Activated T-cell treated with anti-CD3 and anti-CD28 coated beads, Interleukin-2, amount 50 U/mL, for 48 hours (primary cell): ENCODE measurements around the gene GAK.

ENCODE experiments used
- DNase-seq, 2 experiments: peaks; one replicate each; pipeline ENCODE4 v3.0.0-alpha.2; 2020

The GAK gene

GRCh38 chr4:827209-828081, 104.7 kb downstream of the GAK start:
- DNase-seq: no peak

GRCh38 chr4:826508-827208, 105.5 kb downstream of the GAK start:
- no peak for DNase-seq

- DNase-seq: no peak
These were observed 106.2 kb downstream of the GAK start, which contains the start of gene CPLX1 for GRCh38 chr4:825971-826330. TSS of gene CPLX1 (minus strand) at chr4:826129. CDS start at chr4:824522, 1,607 bp downstream.

GRCh38 chr4:825063-825970, 106.8 kb downstream of the GAK start:
- DNase-seq: no peak

- DNase-seq: no peak
These were observed 107.6 kb downstream of the GAK start for GRCh38 chr4:824461-825062.

- DNase-seq: no peak
These were observed 108.2 kb downstream of the GAK start for GRCh38 chr4:823761-824460.

GRCh38 chr4:823176-823760, 108.8 kb downstream of the GAK start:
- DNase-seq: no peak

- DNase-seq: no peak
These were observed 109.5 kb downstream of the GAK start for GRCh38 chr4:822361-823175.

- DNase-seq: no peak
These were observed 110.5 kb downstream of the GAK start for GRCh38 chr4:821631-822030.

- no peak for DNase-seq
These were observed 110.9 kb downstream of the GAK start for GRCh38 chr4:821181-821591.

GRCh38 chr4:820230-821172, 111.6 kb downstream of the GAK start:
- no peak for DNase-seq

GRCh38 chr4:819401-820229, 112.5 kb downstream of the GAK start:
- DNase-seq: no peak

- no peak for DNase-seq
These were observed 113.8 kb downstream of the GAK start for GRCh38 chr4:818106-818921.

GRCh38 chr4:815464-816146, 116.5 kb downstream of the GAK start:
- no peak for DNase-seq

- no peak for DNase-seq
These were observed 117.7 kb downstream of the GAK start for GRCh38 chr4:814312-814850.

- no peak for DNase-seq
These were observed 118.2 kb downstream of the GAK start for GRCh38 chr4:813900-814299.
